ENCODE results near the gene YIPF4.

DNA sequence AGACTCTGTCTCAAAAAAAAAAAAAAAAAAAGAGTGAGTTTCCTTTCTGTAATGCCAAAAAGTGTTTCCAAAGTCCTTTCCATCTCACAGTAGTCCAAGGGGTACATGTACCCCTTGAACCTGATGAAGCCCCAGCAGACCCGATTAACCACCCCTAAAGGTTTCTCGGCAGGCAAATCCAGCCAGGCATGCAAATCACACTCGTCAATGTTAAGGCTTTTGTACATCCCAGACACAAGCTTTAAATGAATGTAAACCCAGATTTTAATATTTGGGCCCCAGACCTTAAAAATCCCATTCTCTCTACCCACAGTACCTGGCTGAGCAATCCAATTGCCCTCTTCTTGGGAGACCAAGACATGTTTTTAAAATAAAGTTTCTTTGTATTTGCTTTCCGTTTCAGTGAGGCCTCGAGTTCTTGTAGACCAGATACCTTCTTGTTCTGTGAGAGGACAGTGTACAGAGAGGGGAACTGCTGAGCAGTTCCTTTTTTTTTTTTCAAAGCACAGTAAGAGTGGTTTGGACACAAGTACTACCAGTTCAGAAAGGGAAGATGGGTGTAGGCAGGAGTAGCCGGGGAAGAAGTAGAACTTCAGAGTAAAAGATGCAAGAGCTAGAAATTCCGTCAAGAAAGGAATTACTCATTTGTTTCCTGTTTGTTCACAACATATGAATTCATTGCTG is 13.1 kb upstream of the YIPF4 start, which contains the start of gene NLRC4:
- TF ChIP-seq POLR2AphosphoS5 (IDR thresholded peaks at IDR 0.05; ENCODE audit: low read depth, low read length) (no peak), CHD2 (IDR thresholded peaks at IDR 0.05; ENCODE audit: low read length, partially characterized antibody) (no peak), RAD21 (IDR thresholded peaks at IDR 0.05; ENCODE audit: low read length) (no peak), NFIC (IDR thresholded peaks at IDR 0.05; ENCODE audit: borderline replicate concordance) (no peak), GABPA (IDR thresholded peaks at IDR 0.05; ENCODE audit: low read depth) (no peak), SIN3A (IDR thresholded peaks at IDR 0.05; ENCODE audit: borderline replicate concordance, low read depth, low read length) (no peak), TCF12 (IDR thresholded peaks at IDR 0.05) (no peak), TAF1 (IDR thresholded peaks at IDR 0.05; ENCODE audit: borderline replicate concordance, low read depth, low read length) (no peak)
- TF ChIP-seq, protein P1, sequence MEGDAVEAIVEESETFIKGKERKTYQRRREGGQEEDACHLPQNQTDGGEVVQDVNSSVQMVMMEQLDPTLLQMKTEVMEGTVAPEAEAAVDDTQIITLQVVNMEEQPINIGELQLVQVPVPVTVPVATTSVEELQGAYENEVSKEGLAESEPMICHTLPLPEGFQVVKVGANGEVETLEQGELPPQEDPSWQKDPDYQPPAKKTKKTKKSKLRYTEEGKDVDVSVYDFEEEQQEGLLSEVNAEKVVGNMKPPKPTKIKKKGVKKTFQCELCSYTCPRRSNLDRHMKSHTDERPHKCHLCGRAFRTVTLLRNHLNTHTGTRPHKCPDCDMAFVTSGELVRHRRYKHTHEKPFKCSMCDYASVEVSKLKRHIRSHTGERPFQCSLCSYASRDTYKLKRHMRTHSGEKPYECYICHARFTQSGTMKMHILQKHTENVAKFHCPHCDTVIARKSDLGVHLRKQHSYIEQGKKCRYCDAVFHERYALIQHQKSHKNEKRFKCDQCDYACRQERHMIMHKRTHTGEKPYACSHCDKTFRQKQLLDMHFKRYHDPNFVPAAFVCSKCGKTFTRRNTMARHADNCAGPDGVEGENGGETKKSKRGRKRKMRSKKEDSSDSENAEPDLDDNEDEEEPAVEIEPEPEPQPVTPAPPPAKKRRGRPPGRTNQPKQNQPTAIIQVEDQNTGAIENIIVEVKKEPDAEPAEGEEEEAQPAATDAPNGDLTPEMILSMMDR (IDR thresholded peaks at IDR 0.05): no peak
- TF ChIP-seq, protein P2, sequence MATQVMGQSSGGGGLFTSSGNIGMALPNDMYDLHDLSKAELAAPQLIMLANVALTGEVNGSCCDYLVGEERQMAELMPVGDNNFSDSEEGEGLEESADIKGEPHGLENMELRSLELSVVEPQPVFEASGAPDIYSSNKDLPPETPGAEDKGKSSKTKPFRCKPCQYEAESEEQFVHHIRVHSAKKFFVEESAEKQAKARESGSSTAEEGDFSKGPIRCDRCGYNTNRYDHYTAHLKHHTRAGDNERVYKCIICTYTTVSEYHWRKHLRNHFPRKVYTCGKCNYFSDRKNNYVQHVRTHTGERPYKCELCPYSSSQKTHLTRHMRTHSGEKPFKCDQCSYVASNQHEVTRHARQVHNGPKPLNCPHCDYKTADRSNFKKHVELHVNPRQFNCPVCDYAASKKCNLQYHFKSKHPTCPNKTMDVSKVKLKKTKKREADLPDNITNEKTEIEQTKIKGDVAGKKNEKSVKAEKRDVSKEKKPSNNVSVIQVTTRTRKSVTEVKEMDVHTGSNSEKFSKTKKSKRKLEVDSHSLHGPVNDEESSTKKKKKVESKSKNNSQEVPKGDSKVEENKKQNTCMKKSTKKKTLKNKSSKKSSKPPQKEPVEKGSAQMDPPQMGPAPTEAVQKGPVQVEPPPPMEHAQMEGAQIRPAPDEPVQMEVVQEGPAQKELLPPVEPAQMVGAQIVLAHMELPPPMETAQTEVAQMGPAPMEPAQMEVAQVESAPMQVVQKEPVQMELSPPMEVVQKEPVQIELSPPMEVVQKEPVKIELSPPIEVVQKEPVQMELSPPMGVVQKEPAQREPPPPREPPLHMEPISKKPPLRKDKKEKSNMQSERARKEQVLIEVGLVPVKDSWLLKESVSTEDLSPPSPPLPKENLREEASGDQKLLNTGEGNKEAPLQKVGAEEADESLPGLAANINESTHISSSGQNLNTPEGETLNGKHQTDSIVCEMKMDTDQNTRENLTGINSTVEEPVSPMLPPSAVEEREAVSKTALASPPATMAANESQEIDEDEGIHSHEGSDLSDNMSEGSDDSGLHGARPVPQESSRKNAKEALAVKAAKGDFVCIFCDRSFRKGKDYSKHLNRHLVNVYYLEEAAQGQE (IDR thresholded peaks at IDR 0.05; ENCODE audit: low read depth, low read length): no peak
- TF ChIP-seq, protein P3, sequence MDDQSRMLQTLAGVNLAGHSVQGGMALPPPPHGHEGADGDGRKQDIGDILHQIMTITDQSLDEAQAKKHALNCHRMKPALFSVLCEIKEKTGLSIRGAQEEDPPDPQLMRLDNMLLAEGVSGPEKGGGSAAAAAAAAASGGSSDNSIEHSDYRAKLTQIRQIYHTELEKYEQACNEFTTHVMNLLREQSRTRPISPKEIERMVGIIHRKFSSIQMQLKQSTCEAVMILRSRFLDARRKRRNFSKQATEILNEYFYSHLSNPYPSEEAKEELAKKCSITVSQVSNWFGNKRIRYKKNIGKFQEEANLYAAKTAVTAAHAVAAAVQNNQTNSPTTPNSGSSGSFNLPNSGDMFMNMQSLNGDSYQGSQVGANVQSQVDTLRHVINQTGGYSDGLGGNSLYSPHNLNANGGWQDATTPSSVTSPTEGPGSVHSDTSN (IDR thresholded peaks at IDR 0.05): no peak

All from SK-N-SH (cell line).